Middle frontal gyrus (tissue), 1 donor: ENCODE measurements around the gene KNDC1.
"Not testable (repeated sequence)": the region's sequence is repeated elsewhere in the genome, so short reads cannot be mapped to it uniquely, and the experiment has no call there.

Source experiments
- DNase-seq: peaks from one replicate; pipeline ENCODE4 v3.0.0-alpha.2; 2015; ENCODE audit warnings: low spot score; ENCODE audit errors: extremely low spot score

The KNDC1 gene

DNA sequence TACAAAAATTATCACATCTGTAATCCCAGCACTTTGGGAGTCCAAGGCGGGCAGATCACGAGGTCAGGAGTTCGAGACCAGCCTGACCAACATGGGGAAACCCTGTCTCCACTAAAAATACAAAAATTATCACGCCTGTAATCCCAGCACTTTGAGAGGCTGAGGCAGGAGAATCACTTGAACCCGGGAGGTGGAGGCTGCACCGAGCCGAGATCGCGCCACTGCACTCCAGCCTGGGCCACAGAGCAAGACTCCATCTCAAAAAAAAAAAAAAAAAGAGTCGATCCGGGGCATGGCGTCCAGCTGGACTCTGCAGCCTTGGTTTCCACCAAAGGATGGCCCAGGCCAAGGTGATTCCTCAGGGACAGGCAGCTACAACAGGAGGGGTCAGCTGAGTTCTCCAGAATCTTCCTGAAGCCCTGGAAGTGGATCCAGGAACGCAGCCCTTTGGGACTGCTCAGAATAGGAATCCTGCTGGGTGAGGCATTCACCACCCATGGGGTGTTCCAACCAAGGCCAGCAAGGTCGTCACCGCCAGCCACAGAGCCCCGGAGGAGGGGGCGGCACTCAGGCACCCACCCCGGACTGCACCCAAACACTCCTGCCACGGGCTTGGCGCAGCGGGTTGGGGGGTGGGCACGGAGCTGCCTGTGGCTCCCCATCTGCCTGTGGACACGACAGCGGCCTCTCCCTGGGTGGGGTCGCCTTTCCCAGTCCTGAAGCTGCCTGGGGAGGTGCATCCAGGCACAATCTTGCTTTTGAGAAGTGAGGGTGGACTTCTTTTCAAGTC, 58.0 kb downstream of the KNDC1 start:
- DNase-seq, result no peak

DNA sequence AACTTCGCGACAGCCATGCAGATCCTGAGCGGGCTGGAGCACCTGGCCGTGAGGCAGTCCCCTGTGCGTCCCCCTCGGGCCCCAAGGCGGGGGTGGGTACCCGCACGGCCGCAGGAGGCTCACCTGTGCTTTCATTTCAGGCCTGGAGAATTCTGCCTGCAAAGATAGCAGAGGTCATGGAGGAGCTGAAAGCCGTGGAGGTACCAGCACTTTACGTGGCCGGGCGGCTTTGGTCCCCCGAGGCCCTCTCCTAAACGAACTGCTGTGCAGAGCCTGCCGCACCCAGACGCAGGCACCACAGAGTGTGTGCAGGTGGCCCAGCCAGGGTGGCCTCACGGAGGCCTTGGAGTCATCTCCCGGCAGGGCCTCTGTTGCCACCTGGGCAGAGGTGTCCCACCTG, 58.9 kb downstream of the KNDC1 start:
- no peak for DNase-seq

DNA sequence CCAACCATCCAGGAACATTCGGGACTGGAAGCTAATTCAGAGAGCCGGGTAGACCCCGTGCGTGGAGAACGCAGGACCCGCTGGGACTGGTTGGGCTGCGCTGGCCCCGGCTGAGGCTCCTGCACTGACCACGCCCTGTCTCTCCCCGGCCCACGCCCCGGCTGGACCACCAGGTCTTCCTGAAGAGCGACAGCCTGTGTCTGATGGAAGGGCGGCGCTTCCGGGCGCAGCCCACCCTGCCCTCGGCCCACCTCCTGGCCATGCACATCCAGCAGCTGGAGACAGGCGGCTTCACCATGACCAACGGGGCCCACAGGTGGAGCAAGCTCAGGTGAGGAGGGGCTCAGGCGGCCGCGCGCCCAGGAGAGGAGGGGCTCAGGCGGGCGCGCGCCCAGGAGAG, 59.8 kb downstream of the KNDC1 start:
- no peak for DNase-seq

DNA sequence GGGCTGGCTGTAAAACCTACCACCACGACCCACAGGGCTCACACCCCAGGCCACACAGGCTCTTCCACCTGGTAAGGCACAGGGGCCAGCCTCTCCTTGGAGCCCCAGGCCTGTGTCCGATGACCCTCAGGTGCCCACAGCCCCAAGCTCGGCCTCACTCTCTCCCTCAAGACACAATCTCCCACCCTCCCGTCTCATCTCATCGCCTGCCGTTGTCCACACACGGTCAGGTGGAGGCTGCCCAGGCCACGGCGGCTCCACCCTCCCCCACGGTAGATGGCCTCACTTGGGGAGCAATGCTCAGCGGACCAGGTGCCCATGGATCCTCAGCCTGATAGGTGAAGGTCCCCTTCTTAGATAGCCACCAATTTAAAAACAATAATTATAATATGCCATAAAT, 61.3 kb downstream of the KNDC1 start:
- DNase-seq, result no peak

DNA sequence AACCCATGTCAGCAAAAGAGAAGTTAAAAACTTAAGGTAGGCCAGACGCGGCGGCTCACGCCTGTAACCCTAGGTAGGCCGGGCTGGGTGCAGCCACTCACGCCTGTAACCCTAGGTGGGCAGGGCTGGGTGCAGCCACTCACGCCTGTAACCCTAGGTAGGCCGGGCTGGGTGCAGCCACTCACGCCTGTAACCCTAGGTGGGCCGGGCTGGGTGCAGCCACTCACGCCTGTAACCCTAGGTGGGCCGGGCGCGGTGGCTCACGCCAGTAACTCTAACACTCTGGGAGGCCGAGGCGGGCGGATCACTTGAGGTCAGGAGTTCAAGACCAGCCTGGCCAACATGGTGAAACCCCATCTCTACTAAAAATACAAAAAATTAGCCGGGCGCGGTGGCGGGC, 61.7 kb downstream of the KNDC1 start:
- not testable (repeated sequence) for DNase-seq

DNA sequence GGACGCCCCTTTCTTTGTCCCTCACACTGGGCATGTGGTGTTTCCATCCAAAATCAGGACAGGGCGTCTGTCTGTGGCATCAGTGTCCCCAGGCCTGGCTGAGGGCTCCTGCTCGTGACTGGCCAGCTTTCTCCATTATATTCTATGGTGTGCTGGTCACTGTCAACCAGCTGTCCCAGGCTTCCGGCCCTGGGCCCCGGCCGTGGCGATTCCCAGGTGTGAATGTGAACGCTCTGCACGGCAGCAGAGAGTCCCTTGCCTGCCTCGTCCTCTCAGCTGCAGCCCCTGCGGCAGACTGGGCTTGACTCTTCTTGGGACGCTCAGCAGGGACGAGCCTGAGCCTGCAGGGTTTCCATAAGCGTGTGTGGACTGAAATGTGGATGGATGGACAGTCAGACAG, 64.1 kb downstream of the KNDC1 start:
- no peak for DNase-seq

DNA sequence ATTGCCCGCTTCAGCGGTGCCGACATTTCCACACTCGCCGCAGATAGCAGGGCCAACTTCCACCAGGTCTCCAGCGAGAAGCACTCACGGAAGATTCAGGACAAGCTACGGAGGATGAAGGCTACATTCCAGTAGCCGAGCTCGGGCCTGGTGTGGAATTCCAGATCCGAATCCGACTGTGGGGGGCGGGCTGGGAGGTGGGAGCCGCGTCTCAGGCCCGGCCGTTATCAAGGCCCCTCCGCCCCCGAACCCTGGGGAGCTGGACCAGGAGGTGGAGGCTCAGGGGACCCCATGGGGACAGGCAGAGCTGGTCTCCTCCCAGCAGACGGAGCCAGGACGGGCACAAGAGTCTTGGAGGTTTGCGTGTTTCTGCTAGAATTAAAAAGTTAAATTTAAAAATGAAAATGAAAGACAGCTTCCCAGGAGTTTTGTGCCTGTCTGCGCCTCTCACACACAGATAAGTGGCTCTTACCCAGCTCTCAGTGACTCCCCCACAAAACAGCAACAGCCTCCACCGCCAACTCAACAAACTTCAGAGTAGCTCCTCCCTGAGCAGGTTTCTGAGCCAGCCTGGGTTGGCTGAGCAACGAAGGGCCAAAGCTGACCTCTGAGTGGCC, 64.8 kb downstream of the KNDC1 start:
- DNase-seq, result no peak

DNA sequence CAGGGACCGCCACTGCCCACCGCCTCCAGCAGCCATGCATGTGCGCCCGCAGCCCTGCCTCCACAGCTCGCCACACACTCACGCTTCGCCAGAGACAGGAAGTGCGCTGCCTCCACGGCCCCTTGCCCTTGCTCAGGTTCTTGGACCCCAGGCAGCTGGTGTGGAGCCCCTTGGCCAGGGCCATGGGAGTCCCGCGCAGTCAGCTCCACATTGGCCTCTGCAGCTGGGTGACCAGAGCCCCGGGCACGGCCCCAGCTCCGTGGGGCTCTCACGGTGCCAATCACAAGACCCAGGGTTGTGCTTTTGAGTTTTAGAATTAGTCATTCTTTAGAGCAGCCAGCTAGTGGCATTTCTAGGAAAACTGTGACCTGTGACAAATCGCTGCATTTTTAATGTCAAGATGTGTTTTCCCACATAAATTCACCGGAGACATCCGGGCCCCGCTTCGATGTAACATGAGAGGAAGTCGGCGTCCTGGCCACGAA, 65.7 kb downstream of the KNDC1 start:
- no peak for DNase-seq

DNA sequence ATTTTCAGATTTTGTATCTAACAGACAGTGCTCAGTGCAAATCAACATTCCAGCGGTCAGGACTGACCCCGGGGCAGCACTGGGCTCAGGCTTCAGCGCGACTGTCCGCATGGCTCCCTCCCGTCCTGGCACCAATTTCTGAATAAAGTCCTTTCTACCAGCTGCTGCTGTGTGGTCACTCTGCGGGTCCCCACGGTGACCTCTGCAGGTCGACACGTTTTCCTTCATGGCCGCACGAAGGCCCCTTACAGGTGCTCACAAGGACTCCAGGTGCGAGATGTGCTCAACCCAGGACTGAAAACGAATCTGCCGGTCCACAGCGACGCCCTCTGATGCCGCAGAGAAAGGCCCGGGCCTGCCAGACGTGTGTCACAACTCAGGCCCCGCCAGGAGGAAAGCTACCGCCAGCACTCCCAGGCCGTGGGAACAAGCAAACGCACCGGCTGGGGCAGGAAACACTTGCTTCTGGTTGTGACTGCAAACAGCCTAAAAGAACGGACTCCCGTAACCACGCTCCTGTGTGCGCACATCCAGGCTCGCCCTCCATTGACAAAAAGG, 66.3 kb downstream of the KNDC1 start:
- DNase-seq, result no peak

DNA sequence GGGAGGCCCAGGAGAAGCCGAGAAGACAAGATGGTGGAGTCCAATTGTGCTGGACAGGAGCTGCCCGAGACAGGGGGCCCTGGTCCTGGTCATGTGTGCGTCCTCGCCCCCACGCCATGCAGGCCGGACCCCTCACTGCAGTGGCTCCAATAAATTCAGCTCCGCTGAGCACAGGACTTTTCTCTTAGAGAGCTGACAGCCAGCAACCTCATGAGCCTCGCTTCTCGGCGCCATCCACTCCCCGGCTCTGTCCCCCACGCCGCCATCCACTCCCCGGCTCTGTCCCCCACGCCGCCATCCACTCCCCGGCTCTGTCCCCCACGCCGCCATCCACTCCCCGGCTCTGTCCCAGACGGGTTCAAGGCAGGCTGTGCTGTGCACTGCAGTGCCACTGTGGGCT, 67.2 kb downstream of the KNDC1 start:
- DNase-seq, result no peak

DNA sequence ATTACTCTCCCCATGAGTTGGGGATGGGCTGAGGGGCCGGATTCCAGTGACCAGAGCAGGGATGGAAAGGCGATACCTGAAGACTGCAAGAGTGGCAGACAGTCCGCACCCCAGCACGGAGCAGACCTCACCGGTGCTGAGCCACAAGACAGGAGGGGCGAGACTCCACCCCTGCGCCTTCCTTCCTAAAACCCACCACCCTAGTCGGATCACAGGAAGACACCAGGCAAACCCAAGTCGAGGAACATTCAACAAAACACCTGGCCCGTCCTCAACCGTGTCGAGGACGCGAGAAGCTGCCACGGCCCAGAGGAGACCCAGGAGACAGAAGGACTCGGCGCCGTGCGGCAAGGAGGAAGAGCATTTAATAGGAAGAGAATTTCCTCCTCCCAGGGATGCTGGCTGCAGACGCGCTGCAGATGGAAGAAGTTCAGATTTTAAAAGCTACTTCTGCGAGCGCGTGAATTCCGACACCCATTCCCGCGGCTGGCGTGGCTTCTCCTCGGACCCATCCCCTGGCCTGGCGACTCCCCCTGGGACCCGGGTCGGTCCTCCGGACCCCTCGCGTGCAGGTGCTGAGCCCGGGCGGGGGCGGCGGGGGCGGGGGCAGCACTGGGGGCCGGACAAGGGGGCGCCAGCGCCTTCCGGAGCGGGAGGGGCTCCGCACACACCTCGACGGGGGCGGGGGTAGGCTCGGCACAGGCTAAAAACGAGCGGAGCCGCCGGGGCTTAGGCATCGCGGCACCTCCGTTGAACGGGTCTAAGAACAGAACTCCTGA, 69.4 kb downstream of the KNDC1 start:
- DNase-seq, result no peak

DNA sequence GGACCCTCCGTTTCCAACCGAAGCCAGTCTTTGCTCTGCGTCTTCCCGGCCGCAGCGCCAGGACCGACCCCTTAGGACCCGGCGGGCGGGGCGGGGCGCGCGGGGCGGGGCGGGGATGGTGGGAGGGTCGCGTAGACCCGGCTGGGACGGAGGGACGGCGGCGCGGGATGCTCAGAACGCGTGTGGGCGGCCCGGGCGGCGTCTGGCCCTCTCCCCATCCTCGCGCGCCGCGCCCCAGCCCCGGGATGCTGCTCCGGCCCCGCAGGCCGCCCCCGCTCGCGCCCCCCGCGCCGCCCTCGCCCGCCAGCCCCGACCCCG, 70.0 kb downstream of the KNDC1 start, which contains the start of gene UTF1:
TSS of gene UTF1 (plus strand) at position 174 of the 318 bp plus-strand sequence. CDS start at position 246, 72 bp downstream.
- DNase-seq, result no peak

DNA sequence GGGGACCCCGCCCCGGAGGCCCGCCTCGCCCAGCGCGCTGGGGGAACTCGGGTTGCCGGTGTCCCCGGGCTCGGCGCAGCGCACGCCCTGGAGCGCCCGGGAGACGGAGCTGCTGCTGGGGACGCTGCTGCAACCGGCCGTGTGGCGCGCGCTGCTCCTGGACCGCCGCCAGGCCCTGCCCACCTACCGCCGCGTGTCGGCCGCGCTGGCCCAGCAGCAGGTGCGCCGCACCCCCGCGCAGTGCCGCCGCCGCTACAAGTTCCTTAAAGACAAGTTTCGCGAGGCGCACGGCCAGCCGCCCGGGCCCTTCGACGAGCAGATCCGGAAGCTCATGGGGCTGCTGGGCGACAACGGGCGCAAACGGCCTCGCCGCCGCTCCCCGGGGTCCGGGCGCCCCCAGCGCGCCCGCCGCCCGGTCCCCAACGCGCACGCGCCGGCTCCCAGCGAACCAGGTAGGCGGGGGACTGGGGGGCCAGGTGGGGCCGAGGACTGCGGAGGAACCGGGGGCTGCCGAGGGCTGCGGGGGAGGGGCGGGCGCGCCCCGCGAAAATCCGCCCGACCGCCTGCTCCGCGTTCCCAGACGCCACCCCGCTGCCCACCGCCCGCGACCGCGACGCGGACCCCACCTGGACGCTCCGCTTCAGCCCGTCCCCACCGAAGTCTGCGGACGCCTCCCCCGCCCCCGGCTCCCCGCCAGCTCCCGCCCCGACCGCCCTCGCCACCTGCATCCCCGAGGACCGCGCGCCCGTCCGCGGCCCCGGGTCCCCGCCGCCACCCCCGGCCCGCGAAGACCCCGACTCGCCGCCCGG, 70.6 kb downstream of the KNDC1 start:
- no peak for DNase-seq

DNA sequence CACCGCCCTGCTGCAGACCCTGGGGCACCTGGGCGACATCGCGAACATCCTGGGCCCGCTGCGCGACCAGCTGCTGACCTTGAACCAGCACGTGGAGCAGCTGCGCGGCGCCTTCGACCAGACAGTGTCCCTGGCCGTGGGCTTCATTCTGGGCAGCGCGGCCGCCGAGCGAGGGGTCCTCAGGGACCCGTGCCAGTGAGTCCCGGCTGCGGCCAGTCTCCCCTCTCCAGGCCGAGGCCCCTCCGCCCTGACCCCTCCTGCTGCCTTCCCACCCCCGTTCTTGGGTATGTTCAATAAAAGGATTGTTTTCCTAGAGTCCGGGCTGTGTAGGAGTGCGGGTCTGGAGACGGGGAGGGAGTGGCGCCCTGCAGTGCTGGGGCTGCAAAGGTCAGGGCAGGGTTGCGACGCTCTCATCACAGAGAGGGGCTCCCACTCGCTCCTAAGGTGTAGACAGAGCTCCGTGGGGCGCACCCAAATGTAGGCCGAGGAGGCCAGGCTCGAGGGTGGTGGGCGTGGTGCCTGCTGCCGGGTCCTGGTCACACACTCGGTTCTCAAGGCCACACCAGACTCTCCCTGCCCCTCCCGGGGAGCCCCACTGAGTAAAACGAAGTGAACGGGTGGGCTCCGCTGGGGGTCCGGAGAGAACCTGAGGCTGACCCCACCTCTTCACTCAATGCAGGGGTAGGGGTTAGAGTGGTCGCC, 71.4 kb downstream of the KNDC1 start:
- DNase-seq, result no peak

DNA sequence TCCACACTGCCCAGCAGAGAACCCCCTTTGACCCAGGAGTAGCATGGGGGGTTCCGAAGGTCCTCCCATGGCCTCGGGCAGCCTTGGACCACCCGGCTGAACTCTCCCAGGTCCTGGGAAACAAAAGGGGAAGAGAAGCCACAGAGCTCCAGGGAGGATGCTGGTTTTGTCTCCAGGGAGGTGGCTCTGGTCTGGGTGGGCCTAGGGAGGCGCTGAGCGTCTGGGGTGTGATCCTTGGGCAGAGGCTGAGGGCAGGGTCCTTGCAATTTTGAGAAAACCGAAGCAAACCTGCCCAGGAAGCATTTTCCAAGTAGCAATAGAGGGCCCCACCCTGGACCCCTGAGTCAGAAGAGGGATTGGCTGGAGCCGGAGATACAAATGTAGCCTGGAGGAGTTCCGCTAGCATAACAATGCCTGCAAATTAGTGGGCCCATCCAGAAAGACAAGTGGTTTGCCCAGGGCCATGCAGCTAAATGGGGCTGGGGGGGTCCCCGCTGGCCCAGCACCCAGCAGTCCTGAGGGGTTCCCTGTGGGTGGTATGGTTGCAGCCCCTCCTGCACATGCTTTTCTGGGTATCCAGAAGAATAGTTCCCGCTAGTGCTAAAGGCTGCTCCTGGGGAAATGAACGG, 72.0 kb downstream of the KNDC1 start:
- DNase-seq, result no peak

DNA sequence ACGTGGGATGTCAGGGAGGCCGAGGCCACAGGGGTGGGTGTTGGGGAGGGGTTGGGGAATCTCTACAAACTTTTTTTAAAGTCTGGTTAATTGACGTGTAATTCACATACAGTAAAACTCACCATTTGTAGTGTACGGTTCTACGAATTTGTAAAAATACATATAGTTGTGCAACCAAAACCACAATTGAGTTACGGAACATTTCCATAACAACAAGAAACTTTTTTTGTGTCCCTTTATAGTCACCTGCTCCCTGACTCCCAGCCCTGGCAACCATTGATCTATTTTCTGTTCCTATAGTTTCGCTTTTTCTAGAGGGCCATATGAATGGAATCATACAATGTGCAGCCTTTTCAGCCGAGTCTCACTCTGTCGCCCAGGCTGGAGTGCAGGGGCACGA, 74.8 kb downstream of the KNDC1 start:
- not testable (repeated sequence) for DNase-seq

DNA sequence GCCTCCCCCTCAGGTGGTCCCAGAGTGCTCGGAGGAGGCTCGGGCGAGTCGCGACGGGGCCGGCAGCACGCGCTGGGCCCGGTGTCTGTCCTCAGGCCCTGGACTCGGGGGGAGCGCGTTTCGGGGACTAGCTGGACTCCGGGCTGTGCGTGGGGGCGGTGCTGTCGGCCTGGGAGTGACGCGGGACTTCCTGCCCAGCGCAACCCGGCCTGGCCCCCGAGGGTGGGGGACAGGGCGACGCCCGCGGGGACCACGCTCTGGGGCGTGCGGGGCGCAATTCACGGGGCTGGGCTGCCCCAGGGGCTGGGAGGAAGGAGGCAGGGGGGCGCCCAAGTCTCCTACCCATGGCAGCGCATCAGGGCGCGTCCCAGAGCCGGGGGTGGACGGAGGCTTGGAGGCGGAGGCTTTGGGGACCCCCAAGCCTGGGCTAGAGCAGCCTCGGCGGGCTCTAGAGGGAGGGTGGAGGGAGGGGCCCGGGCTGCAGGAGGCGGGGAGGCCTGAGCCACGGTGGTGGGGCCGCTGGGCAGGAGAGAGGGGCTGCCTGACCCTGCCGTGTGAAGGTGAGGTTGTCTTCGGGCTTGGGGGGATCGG, 75.3 kb downstream of the KNDC1 start:
- DNase-seq, result no peak

DNA sequence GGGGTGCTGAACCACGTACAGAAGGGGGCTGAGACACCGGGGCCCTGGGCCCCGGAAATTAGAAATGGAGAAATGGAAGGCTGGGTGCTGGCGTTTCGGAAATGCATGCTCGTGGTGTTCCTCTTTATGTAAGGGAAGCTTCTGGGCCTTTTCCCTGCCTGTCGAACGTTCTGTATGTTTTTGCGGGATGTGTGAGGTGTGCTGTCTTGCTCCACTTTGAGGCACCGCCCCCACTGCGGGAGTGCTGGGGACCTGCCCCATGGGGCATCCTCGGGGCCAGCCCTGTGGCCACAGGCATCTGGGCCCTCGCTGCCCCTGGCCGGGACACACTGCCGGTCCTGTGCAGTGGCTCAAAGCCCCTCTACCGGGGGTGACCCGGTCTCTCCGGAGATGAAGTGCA, 75.9 kb downstream of the KNDC1 start:
- DNase-seq, result no peak

DNA sequence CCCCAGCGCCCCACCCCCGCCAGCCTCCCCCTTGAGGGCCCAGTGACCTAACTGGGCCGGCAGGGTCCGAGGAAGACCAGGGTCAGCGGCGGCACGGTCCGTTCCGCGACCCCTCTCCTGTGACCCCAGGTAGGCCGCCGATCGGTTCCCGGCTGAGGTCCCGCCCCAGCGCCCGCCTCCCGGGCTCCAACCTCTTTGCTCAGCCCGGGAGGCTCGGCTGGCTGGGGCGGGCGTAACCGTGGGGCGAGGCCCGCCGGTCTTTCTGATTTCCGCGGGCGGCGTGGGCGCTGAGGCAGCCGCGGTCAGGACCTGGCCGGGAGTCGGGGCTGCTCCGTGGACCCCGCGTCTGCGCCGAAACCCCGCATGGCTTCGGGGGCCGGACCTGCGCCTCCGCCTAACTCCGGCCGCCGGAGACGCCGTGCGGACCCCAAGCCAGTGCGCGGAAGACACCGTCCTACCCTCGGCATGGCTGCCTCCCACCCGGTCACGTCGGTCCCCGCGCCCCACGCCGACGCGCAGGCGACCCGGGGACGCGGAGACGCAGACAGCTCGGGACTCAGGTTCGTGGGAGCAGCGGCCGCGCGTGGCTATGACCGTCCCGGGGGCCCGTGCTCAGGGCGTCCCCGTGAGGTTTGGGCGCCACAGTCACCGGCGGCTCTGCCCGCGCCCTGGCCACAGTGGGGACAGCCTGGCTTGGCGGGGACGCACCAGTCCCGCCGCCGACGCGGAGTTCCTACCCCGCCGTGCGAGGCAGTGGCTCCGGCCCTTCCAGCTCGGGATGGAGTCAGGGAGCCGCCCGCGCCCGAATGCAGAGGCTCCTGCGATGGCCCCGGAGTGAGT, 76.6 kb downstream of the KNDC1 start:
- no peak for DNase-seq
